ENCODE results near the gene SOX5.
"Not testable (repeated sequence)": the region's sequence is repeated elsewhere in the genome, so short reads cannot be mapped to it uniquely, and the experiment has no call there.

SOX5 gene

DNA sequence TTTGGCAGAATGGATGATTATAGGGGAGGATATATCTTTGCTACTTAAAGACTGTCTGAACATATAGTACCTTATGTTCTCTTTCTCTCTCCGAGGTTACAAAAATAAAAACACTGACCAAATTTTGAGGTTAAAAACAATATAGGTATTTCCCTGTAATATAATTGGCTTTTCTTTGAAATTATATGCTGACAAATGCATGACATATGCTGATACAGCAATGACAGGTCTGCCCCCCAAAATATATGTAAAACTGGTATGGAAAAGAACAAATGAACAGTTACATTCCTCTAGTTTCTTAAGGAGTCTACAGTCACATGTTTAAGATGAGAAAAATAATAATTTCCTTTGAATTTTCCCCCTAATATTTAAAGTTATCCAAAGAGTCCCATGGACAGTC is 405.7 kb downstream of the SOX5 start:
- Histone ChIP-seq H3K4me1 (ENCODE audit: control insufficient read depth in 1 of 2, insufficient read depth in 2 of 2, low read length in 2 of 2) (no peaks in the 10 kb centered on the region), H3K9me3 (ENCODE audit: control insufficient read depth in 1 of 2, low read length in 2 of 2) (no peaks in the 10 kb centered on the region), H3K36me3 (ENCODE audit: control insufficient read depth in 1 of 2, insufficient read depth in 2 of 2, low read length in 2 of 2) (peaks cover 0 to 5% of the 10 kb centered on the region in 2 donors), H3K27ac (ENCODE audit: low read length) (no peak overlapping the region), H3K27me3 (ENCODE audit: low read depth, low read length) (no peaks in the 10 kb centered on the region), H3K4me3 (ENCODE audit: low read depth in 1 of 2, low read length in 2 of 2) (no peak overlapping the region)

DNA sequence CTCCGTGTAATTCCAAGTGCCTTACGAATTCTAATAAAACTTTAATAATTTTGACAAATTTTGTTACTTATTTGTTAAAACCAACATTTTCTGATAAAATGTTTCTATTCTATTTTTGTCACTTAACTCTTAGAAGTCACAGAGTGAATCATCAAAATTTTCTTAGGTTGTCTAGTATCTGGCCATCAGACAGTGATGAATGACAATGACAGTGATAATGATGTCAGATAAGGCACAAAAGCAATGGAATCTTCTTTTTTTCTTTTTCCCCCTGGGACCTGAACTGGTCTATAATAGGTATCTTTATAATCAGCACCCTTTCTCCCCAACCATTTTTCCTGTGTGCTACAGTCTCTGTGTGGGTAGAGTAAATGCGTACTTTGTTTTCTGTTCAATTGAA is 407.3 kb downstream of the SOX5 start:
- no peaks in the 10 kb centered on the region for H3K9me3 ChIP-seq (ENCODE audit: control insufficient read depth in 1 of 2, low read length in 2 of 2)
- H3K4me1 ChIP-seq (ENCODE audit: control insufficient read depth in 1 of 2, insufficient read depth in 2 of 2, low read length in 2 of 2), result no peaks in the 10 kb centered on the region
- H3K27me3 ChIP-seq (ENCODE audit: low read depth, low read length), result no peaks in the 10 kb centered on the region
- peaks cover 0 to 5% of the 10 kb centered on the region in 2 donors for H3K36me3 ChIP-seq (ENCODE audit: control insufficient read depth in 1 of 2, insufficient read depth in 2 of 2, low read length in 2 of 2)
- H3K4me3 ChIP-seq (ENCODE audit: low read depth in 1 of 2, low read length in 2 of 2), result no peak overlapping the region
- H3K27ac ChIP-seq (ENCODE audit: low read length), result no peak overlapping the region

GRCh38 chr12:23540572-23540971 is 408.9 kb downstream of the SOX5 start:
- Histone ChIP-seq H3K4me1 (ENCODE audit: control insufficient read depth in 1 of 2, insufficient read depth in 2 of 2, low read length in 2 of 2) (no peaks in the 10 kb centered on the region), H3K9me3 (ENCODE audit: control insufficient read depth in 1 of 2, low read length in 2 of 2) (no peaks in the 10 kb centered on the region), H3K4me3 (ENCODE audit: low read depth in 1 of 2, low read length in 2 of 2) (no peak overlapping the region), H3K27me3 (ENCODE audit: low read depth, low read length) (no peaks in the 10 kb centered on the region), H3K36me3 (ENCODE audit: control insufficient read depth in 1 of 2, insufficient read depth in 2 of 2, low read length in 2 of 2) (no peaks in the 10 kb centered on the region), H3K27ac (ENCODE audit: low read length) (no peak overlapping the region)

- Histone ChIP-seq H3K36me3 (ENCODE audit: control insufficient read depth in 1 of 2, insufficient read depth in 2 of 2, low read length in 2 of 2) (peaks cover 0 to 5% of the 10 kb centered on the region in 2 donors), H3K4me1 (ENCODE audit: control insufficient read depth in 1 of 2, insufficient read depth in 2 of 2, low read length in 2 of 2) (no peaks in the 10 kb centered on the region), H3K27me3 (ENCODE audit: low read depth, low read length) (no peaks in the 10 kb centered on the region), H3K4me3 (ENCODE audit: low read depth in 1 of 2, low read length in 2 of 2) (no peak overlapping the region), H3K9me3 (ENCODE audit: control insufficient read depth in 1 of 2, low read length in 2 of 2) (no peaks in the 10 kb centered on the region), H3K27ac (ENCODE audit: low read length) (no peak overlapping the region)
These were observed 413.2 kb downstream of the SOX5 start for GRCh38 chr12:23536293-23536692.

GRCh38 chr12:23535441-23535840 is 414.0 kb downstream of the SOX5 start:
- no peaks in the 10 kb centered on the region for H3K27me3 ChIP-seq (ENCODE audit: low read depth, low read length)
- no peak overlapping the region for H3K4me3 ChIP-seq (ENCODE audit: low read depth in 1 of 2, low read length in 2 of 2)
- no peaks in the 10 kb centered on the region for H3K9me3 ChIP-seq (ENCODE audit: control insufficient read depth in 1 of 2, low read length in 2 of 2)
- no peak overlapping the region for H3K27ac ChIP-seq (ENCODE audit: low read length)
- H3K36me3 ChIP-seq (ENCODE audit: control insufficient read depth in 1 of 2, insufficient read depth in 2 of 2, low read length in 2 of 2), result peaks cover 0 to 5% of the 10 kb centered on the region in 2 donors
- H3K4me1 ChIP-seq (ENCODE audit: control insufficient read depth in 1 of 2, insufficient read depth in 2 of 2, low read length in 2 of 2), result no peaks in the 10 kb centered on the region

DNA sequence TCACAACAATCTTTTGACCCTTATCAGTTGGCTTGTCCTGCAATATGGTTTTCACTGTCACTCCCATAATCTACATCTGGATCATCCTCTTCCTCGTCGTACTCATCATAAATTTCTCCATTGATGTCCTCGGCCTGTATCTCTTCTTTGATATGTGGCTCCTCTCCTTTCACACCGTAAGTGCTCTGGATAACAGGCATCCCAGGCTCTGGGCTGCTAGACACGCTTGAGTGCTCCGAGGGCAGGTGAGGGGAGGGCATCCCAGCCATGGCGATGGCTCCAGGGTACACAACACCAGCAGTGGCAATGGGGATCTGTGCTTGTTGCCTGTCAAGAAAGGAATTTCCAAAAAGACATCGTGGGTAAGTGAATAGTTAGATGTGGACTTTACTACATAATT is 415.3 kb downstream of the SOX5 start:
- no peaks in the 10 kb centered on the region for H3K27me3 ChIP-seq (ENCODE audit: low read depth, low read length)
- no peak overlapping the region for H3K4me3 ChIP-seq (ENCODE audit: low read depth in 1 of 2, low read length in 2 of 2)
- peaks cover 0 to 5% of the 10 kb centered on the region in 2 donors for H3K36me3 ChIP-seq (ENCODE audit: control insufficient read depth in 1 of 2, insufficient read depth in 2 of 2, low read length in 2 of 2)
- no peaks in the 10 kb centered on the region for H3K4me1 ChIP-seq (ENCODE audit: control insufficient read depth in 1 of 2, insufficient read depth in 2 of 2, low read length in 2 of 2)
- no peak overlapping the region for H3K27ac ChIP-seq (ENCODE audit: low read length)
- no peaks in the 10 kb centered on the region for H3K9me3 ChIP-seq (ENCODE audit: control insufficient read depth in 1 of 2, low read length in 2 of 2)

DNA sequence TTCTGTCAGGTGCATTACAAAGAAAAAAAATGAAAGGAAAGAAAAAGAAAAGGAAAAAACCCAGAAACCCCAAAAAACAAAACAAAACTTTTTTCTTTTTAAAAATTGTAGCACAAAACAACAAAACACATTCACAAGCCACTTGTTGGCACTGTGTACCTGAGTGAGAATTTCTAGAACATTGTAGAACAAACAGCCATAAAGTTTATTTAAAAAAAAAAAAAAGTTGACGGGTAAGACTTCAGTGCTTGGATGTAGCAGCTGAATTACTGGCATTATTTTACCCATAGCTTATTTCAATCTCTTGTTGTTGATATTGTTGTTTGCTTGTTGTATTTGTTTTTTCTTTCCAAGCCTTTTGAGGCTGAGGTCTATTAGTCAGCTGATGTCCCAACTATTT is 415.8 kb downstream of the SOX5 start:
- H3K9me3 ChIP-seq (ENCODE audit: control insufficient read depth in 1 of 2, low read length in 2 of 2), result no peaks in the 10 kb centered on the region
- H3K4me3 ChIP-seq (ENCODE audit: low read depth in 1 of 2, low read length in 2 of 2), result no peak overlapping the region
- no peak overlapping the region for H3K27ac ChIP-seq (ENCODE audit: low read length)
- peaks cover 0 to 5% of the 10 kb centered on the region in 2 donors for H3K36me3 ChIP-seq (ENCODE audit: control insufficient read depth in 1 of 2, insufficient read depth in 2 of 2, low read length in 2 of 2)
- no peaks in the 10 kb centered on the region for H3K4me1 ChIP-seq (ENCODE audit: control insufficient read depth in 1 of 2, insufficient read depth in 2 of 2, low read length in 2 of 2)
- H3K27me3 ChIP-seq (ENCODE audit: low read depth, low read length), result no peaks in the 10 kb centered on the region

- no peak overlapping the region for H3K27ac ChIP-seq (ENCODE audit: low read length)
- peaks cover 0 to 5% of the 10 kb centered on the region in 2 donors for H3K36me3 ChIP-seq (ENCODE audit: control insufficient read depth in 1 of 2, insufficient read depth in 2 of 2, low read length in 2 of 2)
These were observed 416.2 kb downstream of the SOX5 start for GRCh38 chr12:23533265-23533664.

DNA sequence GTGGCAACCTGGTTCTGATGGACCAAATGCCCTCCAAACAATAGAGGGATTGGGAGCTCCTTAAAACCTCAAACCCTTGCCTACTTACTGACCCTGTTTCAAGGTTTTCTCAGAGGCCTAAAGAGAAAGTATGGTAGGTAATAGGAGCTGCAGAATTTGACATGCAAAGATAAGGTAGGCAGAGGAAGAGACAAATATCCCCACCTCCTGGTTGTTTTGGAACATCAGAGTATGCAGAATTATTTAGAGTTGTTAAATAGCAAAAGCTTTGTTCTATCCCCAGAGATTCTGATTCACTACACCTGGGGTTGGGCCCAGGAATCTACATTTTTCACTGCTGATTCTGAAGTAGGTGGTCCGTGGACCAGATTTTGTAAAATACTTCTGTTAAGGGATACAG is 421.2 kb downstream of the SOX5 start:
- no peak overlapping the region for H3K4me3 ChIP-seq (ENCODE audit: low read depth in 1 of 2, low read length in 2 of 2)
- H3K27me3 ChIP-seq (ENCODE audit: low read depth, low read length), result no peaks in the 10 kb centered on the region
- no peaks in the 10 kb centered on the region for H3K36me3 ChIP-seq (ENCODE audit: control insufficient read depth in 1 of 2, insufficient read depth in 2 of 2, low read length in 2 of 2)
- no peak overlapping the region for H3K27ac ChIP-seq (ENCODE audit: low read length)
- no peaks in the 10 kb centered on the region for H3K4me1 ChIP-seq (ENCODE audit: control insufficient read depth in 1 of 2, insufficient read depth in 2 of 2, low read length in 2 of 2)
- no peaks in the 10 kb centered on the region for H3K9me3 ChIP-seq (ENCODE audit: control insufficient read depth in 1 of 2, low read length in 2 of 2)

More at GRCh38 chr12:23533265-23533664, 416.2 kb downstream of the SOX5 start:
- Histone ChIP-seq H3K4me3 (ENCODE audit: low read depth in 1 of 2, low read length in 2 of 2) (no peak overlapping the region), H3K4me1 (ENCODE audit: control insufficient read depth in 1 of 2, insufficient read depth in 2 of 2, low read length in 2 of 2) (no peaks in the 10 kb centered on the region), H3K27me3 (ENCODE audit: low read depth, low read length) (no peaks in the 10 kb centered on the region), H3K9me3 (ENCODE audit: control insufficient read depth in 1 of 2, low read length in 2 of 2) (no peaks in the 10 kb centered on the region)

DNA sequence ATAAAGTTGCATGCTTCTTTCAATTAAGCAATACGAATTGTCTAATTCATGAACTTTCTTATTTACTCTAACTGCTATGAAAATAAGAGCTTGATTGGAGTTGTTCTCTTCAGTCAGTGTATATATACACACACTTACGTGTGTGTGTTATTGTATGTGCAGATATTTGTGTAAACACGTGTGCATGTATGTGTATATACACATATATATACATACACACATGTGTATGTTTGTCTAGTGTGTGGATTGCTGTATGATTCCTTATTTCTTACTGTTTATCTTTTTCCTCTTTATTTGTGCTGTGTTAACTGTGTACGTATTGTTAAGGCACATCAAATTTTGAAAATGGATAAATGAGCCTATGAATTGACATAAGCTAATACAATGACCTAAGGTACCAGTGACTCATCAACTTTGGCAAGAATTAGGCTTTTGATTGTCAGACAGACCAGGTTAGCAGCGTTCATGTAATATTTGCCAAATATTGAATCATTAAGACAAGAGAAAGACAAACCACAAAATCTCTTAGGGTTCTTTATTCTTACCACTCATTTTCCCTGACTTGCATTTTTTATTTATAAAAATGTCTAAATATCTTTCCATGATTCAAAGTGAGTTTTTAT is 423.9 kb downstream of the SOX5 start:
- Histone ChIP-seq H3K4me1 (ENCODE audit: control insufficient read depth in 1 of 2, insufficient read depth in 2 of 2, low read length in 2 of 2) (no peaks in the 10 kb centered on the region), H3K36me3 (ENCODE audit: control insufficient read depth in 1 of 2, insufficient read depth in 2 of 2, low read length in 2 of 2) (no peaks in the 10 kb centered on the region), H3K27ac (ENCODE audit: low read length) (no peak overlapping the region), H3K27me3 (ENCODE audit: low read depth, low read length) (no peaks in the 10 kb centered on the region), H3K4me3 (ENCODE audit: low read depth in 1 of 2, low read length in 2 of 2) (no peak overlapping the region), H3K9me3 (ENCODE audit: control insufficient read depth in 1 of 2, low read length in 2 of 2) (no peaks in the 10 kb centered on the region)

DNA sequence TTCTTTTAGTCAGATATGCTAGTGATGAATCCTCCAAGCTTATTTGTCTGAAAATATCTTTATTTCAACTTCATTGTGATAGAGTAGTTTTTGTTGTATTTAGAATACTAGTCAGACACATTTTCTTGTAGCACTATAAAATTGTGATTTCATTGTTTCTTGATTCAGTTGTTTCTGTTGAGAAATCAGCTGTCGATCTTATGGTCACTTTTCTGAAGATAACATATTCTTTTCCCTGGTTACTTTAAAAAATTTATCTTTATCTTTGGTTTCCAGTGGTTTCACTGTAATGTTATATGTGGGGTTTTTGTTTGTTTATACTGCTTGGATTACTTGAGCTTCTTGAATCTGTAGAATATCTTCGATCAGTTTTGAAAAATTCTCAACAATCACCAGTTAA is 426.1 kb downstream of the SOX5 start:
- no peaks in the 10 kb centered on the region for H3K9me3 ChIP-seq (ENCODE audit: control insufficient read depth in 1 of 2, low read length in 2 of 2)
- H3K27me3 ChIP-seq (ENCODE audit: low read depth, low read length), result no peaks in the 10 kb centered on the region
- no peak overlapping the region for H3K27ac ChIP-seq (ENCODE audit: low read length)
- no peaks in the 10 kb centered on the region for H3K36me3 ChIP-seq (ENCODE audit: control insufficient read depth in 1 of 2, insufficient read depth in 2 of 2, low read length in 2 of 2)
- no peaks in the 10 kb centered on the region for H3K4me1 ChIP-seq (ENCODE audit: control insufficient read depth in 1 of 2, insufficient read depth in 2 of 2, low read length in 2 of 2)
- no peak overlapping the region for H3K4me3 ChIP-seq (ENCODE audit: low read depth in 1 of 2, low read length in 2 of 2)

GRCh38 chr12:23519444-23519843 is 430.0 kb downstream of the SOX5 start:
- not testable (repeated sequence) for H3K36me3 ChIP-seq (ENCODE audit: control insufficient read depth in 1 of 2, insufficient read depth in 2 of 2, low read length in 2 of 2); H3K27me3 ChIP-seq (ENCODE audit: low read depth, low read length); H3K9me3 ChIP-seq (ENCODE audit: control insufficient read depth in 1 of 2, low read length in 2 of 2); H3K27ac ChIP-seq (ENCODE audit: low read length); H3K4me1 ChIP-seq (ENCODE audit: control insufficient read depth in 1 of 2, insufficient read depth in 2 of 2, low read length in 2 of 2); H3K4me3 ChIP-seq (ENCODE audit: low read depth in 1 of 2, low read length in 2 of 2)

Data from muscle layer of duodenum (tissue), 2 donors.